Dermis microvascular lymphatic vessel endothelial cell (primary cell): ENCODE measurements around the gene VSIG10L. TPM values are rescaled to one million over a fixed set of nuclear protein-coding genes. Genes with fewer than 3 reads are reported as not detected.

Source experiments
- total RNA-seq: library from RNA; depleted of rRNA; stranded (reverse); fragments of >200 nt; gene quantifications from 2 replicates; pipeline ENCODE4 v1.2.1, GENCODE V29; 2014

The VSIG10L gene
- total RNA-seq, 1 donor from 2014 or later, result 0.13 TPM

Other genes starting within 250 kb of the VSIG10L start
- 4.0 and 5.4 TPM in 2 replicates for gene CTU1, start 233.7 kb downstream of the VSIG10L start, total RNA-seq
- 0.26 and 0.38 TPM in 2 replicates for gene SIGLEC9, start 217.2 kb downstream of the VSIG10L start, total RNA-seq
- gene SIGLEC7, start 199.8 kb downstream of the VSIG10L start, total RNA-seq, result under 0.01 TPM in 1 of 2 replicates, not detected in the other
- under 0.01 TPM in 1 of 2 replicates, not detected in the other for gene CD33, start 117.1 kb downstream of the VSIG10L start, total RNA-seq
- gene SIGLECL1, start 91.1 kb downstream of the VSIG10L start, total RNA-seq, result not detected in 2 replicates
- not detected in 2 replicates for gene IGLON5, start 30.5 kb downstream of the VSIG10L start, total RNA-seq
- gene ETFB, start 24.2 kb upstream of the VSIG10L start, total RNA-seq, result 73.6 and 75.7 TPM in 2 replicates
- gene CLDND2, start 26.9 kb upstream of the VSIG10L start, total RNA-seq, result not detected in 2 replicates
- gene NKG7, start 30.5 kb upstream of the VSIG10L start, total RNA-seq, result not detected in 2 replicates
- not detected in 2 replicates for gene LIM2, start 45.8 kb upstream of the VSIG10L start, total RNA-seq
- not detected in 2 replicates for gene C19orf84, start 48.5 kb upstream of the VSIG10L start, total RNA-seq
- not detected in 2 replicates for gene SIGLEC10, start 75.5 kb upstream of the VSIG10L start, total RNA-seq
- not detected in 2 replicates for gene SIGLEC8, start 116.3 kb upstream of the VSIG10L start, total RNA-seq
- not detected in 2 replicates for gene CEACAM18, start 136.4 kb upstream of the VSIG10L start, total RNA-seq
- gene SIGLEC12, start 159.7 kb upstream of the VSIG10L start, total RNA-seq, result not detected in 2 replicates
- gene SIGLEC6, start 189.5 kb upstream of the VSIG10L start, total RNA-seq, result not detected in 2 replicates
- 2.1 and 3.9 TPM in 2 replicates for gene ZNF175, start 229.1 kb upstream of the VSIG10L start, total RNA-seq